Measurements from ENCODE around the gene COMMD8. TPM values are rescaled to one million over a fixed set of nuclear protein-coding genes. Genes with fewer than 3 reads are reported as not detected.

Gene COMMD8
- total RNA-seq, 2 donors from 2014 or later: 11.6 to 18.5 TPM

DNA sequence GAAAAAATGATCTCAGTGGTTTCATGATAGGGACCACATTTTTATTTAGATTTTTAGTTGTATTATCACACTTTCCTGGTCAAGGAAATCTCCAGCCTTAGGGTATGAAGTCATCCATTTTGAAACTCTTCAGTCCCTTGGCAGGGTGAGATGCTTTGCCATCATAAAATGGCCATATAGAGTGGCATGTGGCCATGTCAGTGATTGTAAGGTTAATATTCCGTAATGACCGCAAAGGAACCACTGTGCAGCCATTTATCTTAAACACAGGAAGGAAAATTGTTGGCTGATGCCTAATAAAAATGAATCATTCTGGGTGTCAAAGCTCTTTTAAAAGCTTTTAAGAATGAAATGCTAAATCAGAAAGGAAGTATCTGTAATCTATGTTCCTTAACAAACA lies 35.6 kb downstream of the COMMD8 start:
- no peaks in the 10 kb centered on the region for H3K9me3 ChIP-seq
- TF ChIP-seq, protein P1, sequence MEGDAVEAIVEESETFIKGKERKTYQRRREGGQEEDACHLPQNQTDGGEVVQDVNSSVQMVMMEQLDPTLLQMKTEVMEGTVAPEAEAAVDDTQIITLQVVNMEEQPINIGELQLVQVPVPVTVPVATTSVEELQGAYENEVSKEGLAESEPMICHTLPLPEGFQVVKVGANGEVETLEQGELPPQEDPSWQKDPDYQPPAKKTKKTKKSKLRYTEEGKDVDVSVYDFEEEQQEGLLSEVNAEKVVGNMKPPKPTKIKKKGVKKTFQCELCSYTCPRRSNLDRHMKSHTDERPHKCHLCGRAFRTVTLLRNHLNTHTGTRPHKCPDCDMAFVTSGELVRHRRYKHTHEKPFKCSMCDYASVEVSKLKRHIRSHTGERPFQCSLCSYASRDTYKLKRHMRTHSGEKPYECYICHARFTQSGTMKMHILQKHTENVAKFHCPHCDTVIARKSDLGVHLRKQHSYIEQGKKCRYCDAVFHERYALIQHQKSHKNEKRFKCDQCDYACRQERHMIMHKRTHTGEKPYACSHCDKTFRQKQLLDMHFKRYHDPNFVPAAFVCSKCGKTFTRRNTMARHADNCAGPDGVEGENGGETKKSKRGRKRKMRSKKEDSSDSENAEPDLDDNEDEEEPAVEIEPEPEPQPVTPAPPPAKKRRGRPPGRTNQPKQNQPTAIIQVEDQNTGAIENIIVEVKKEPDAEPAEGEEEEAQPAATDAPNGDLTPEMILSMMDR (IDR thresholded peaks at IDR 0.05): no peak

DNA sequence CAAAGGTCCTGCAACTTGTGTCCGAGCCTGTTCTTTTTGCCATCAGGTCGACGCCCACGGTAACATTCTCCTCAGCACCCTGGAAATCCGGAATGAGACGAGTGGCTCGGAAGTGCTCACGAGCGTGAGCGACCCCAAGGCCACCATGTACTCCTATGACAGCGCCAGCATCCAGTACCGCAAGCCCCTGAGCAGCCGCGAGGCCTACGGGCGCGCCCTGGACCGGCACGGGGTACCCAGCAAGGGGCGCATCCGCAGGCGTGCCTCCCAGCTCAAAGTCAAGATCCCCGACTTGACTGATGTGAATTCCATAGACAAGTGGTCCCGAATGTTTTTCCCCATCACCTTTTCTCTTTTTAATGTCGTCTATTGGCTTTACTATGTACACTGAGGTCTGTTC lies 37.9 kb downstream of the COMMD8 start:
- no peak for DNase-seq (ENCODE audit: low spot score)
- no peak overlapping the region for H3K4me3 ChIP-seq
- no peaks in the 10 kb centered on the region for H3K27me3 ChIP-seq
- H3K4me1 ChIP-seq: no peaks in the 10 kb centered on the region
- H3K27ac ChIP-seq: no peak overlapping the region
- no peaks in the 10 kb centered on the region for H3K36me3 ChIP-seq
- TF ChIP-seq, protein P1 (IDR thresholded peaks at IDR 0.05): no peak
- H3K9me3 ChIP-seq: no peaks in the 10 kb centered on the region

More for the DNA sequence above, 35.6 kb downstream of the COMMD8 start:
- DNase-seq (ENCODE audit: low spot score): no peak
- H3K4me1 ChIP-seq: no peaks in the 10 kb centered on the region
- no peaks in the 10 kb centered on the region for H3K27me3 ChIP-seq
- H3K4me3 ChIP-seq: no peak overlapping the region
- no peak overlapping the region for H3K27ac ChIP-seq
- H3K36me3 ChIP-seq: no peaks in the 10 kb centered on the region

DNA sequence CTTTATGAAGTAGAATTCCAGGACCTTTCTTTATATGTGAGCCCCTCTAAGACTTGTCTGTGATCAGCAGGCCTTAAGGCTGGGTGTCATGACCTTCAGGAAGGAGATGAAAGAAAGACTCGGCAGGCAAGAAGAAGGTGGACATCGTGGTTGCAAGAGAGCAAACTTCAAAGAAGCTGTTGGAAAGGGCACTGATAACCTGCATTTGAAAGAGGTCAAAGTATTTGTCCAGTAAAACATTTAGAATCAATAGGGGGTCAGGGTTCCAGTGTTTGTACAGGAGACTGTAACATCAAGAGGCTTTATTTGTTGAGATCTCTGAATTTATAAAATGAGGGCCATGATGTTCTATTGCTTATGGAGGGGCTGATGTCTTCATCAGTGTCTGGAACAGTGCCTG lies 44.2 kb downstream of the COMMD8 start:
- H3K27me3 ChIP-seq: no peaks in the 10 kb centered on the region
- no peaks in the 10 kb centered on the region for H3K36me3 ChIP-seq
- no peak overlapping the region for H3K4me3 ChIP-seq
- no peak overlapping the region for H3K27ac ChIP-seq
- no peaks in the 10 kb centered on the region for H3K9me3 ChIP-seq
- DNase-seq (ENCODE audit: low spot score): no peak
- TF ChIP-seq, protein P1 (IDR thresholded peaks at IDR 0.05): no peak
- no peaks in the 10 kb centered on the region for H3K4me1 ChIP-seq

DNA sequence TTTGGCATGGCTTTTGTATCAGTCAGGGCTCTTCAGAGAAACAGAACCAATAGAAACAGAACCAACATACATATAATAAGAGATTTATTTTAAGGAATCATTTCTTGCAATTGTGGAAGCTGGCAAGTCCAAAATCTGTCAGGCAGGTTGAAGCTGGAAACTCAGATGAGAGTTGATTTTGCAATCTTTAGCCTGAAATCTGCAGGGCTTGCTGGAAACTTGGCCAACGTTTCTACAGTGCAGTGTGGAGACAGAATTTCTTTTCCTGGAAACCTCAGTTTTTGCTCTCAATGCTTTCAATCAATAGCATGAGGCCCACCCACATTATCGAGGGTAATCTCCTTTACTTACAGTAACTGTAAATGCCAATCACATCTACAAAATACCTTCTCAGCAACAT lies 45.4 kb downstream of the COMMD8 start:
- TF ChIP-seq, protein P1 (IDR thresholded peaks at IDR 0.05): no peak
- no peaks in the 10 kb centered on the region for H3K4me1 ChIP-seq
- no peaks in the 10 kb centered on the region for H3K36me3 ChIP-seq
- no peak overlapping the region for H3K4me3 ChIP-seq
- DNase-seq (ENCODE audit: low spot score): no peak
- no peak overlapping the region for H3K27ac ChIP-seq
- H3K9me3 ChIP-seq: no peaks in the 10 kb centered on the region
- H3K27me3 ChIP-seq: no peaks in the 10 kb centered on the region

- TF ChIP-seq, protein P1 (IDR thresholded peaks at IDR 0.05): no peak
- no peak overlapping the region for H3K4me3 ChIP-seq
- no peaks in the 10 kb centered on the region for H3K9me3 ChIP-seq
- H3K4me1 ChIP-seq: no peaks in the 10 kb centered on the region
- no peak overlapping the region for H3K27ac ChIP-seq
- H3K27me3 ChIP-seq: no peaks in the 10 kb centered on the region
- no peak for DNase-seq (ENCODE audit: low spot score)
- H3K36me3 ChIP-seq: no peaks in the 10 kb centered on the region
Measured at GRCh38 chr4:47415719-47416118, 47.8 kb downstream of the COMMD8 start.

DNA sequence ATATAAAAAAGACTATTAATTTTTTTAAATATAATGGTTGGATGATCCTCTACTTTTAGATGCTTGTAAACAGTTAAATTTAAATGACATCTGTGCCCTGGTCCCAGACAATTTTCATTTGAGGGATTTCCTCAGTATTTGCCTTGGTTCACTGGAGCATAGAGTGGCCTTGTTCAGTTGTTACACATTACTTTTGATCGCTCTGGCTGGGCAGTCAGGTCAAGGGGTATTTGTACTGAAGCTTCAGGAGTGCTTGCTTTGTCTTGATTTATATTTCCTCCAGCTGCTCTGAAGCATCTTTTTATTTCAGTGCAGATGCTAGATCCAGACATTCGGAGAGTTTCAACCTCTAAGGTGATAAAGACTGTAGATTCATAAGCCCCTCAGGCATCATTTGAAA lies 50.0 kb downstream of the COMMD8 start:
- Histone ChIP-seq H3K36me3 (no peaks in the 10 kb centered on the region), H3K27ac (no peak overlapping the region), H3K9me3 (no peaks in the 10 kb centered on the region), H3K27me3 (no peaks in the 10 kb centered on the region), H3K4me1 (no peaks in the 10 kb centered on the region), H3K4me3 (no peak overlapping the region)
- TF ChIP-seq, protein P1 (IDR thresholded peaks at IDR 0.05): no peak
- no peak for DNase-seq (ENCODE audit: low spot score)

Data from right atrium auricular region (tissue), 2 donors.